AG04450 (cell line): ENCODE results near the gene TSPOAP1. TPM values are rescaled to one million over a fixed set of nuclear protein-coding genes. Genes with fewer than 3 reads are reported as not detected.
A peak's percentile ranks its signal among the peaks of the same experiment; 100 is the strongest.

Experiments used
- CTCF ChIA-PET: fragments of 300-600, 350-600 bp; formaldehyde crosslinking; extraction: SDS; loops from one replicate; lab custom pipeline; 2022; ENCODE audit warnings: antibody characterized with exemption, inconsistent platforms; lab: Charles Lee
- POLR2A ChIA-PET: fragments of 350-600 bp; formaldehyde crosslinking; extraction: SDS; loops from one replicate; lab custom pipeline; 2021; ENCODE audit warnings: antibody characterized with exemption, inconsistent platforms; lab: Yijun Ruan, JAX
- DNase-seq: peaks from one replicate; pipeline ENCODE4 v3.0.0-alpha.2; 2011; ENCODE audit warnings: low read depth, low spot score
- H3K27ac ChIP-seq: one replicate; pipeline ENCODE4 v1.5.1; 2012; ENCODE audit warnings: low read depth, low read length, control low read depth
- H3K27me3 ChIP-seq: one replicate; pipeline ENCODE4 v1.6.0; 2012; ENCODE audit warnings: low read length; ENCODE audit not compliant: control insufficient read depth, insufficient read depth
- H3K4me3 ChIP-seq: 2 replicates; pipeline ENCODE4 v1.5.1; 2011; ENCODE audit warnings: mild to moderate bottlenecking, low read depth, low read length, control low read depth
- H3K9me3 ChIP-seq: 2 replicates; pipeline ENCODE4 v1.5.1; 2012; ENCODE audit warnings: low read length; ENCODE audit not compliant: control insufficient read depth, insufficient read depth
- polyA plus RNA-seq: library from polyadenylated mRNA; depleted of rRNA; stranded (reverse); fragments of >200 nt; gene quantifications from 2 replicates; pipeline ENCODE4 v1.2.3, GENCODE V29; 2011
- TF ChIP-seq, protein P1 (sequence below): IDR thresholded peaks from 2 replicates; pipeline ENCODE4 v1.5.1; 2011; ENCODE audit warnings: low read depth, low read length, control low read depth, inconsistent platforms

The TSPOAP1 gene
- polyA plus RNA-seq, 1 experiment, result 1.7 TPM

DNA sequence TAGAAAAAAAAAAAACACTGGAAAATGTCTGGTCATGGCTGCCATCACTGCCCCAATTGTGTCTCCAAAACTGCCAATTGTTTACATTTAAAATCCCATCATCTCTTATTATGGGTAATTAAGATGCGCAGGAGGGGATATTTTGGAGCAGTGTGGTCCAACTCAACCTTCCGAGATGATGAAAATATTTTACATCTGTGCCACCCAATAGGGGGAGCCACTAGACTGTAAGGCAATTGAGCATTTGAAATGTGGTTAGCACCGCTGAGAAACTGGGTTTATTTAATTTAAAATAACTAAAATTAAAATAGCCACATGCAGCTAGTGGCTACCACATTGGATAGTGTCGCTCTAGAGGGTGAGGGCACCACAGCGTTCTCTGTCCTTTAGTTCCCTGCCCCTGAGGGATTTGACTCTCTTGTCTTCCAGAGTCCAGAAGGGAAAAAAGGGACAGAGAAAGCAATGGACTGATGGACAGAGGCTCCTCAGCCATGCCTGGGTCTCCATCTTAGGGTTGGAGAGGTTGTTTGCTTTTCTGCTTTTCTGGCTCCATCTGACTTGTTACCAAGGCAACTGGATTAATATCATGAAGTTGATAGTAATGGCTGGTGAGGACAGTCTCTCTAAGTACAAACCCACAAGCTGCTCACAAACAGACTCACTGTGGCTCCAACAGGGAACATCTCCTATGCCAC lies 51.3 kb downstream of the TSPOAP1 start:
- Histone ChIP-seq H3K4me3 (no peak overlapping the region), H3K27me3 (peaks cover 31% of the 10 kb centered on the region), H3K27ac (no peak overlapping the region), H3K9me3 (no peaks in the 10 kb centered on the region; the same call in 1 of the 2 replicates)
- DNase-seq, result no peak
- POLR2A ChIA-PET, result no interaction called here
- CTCF ChIA-PET, result interaction anchor here (1.5 kb wide), 1 partner anchor 140 kb away, joined by 6 read pairs; the partner anchor contains the start of gene RNF43
- TF ChIP-seq, protein P1, sequence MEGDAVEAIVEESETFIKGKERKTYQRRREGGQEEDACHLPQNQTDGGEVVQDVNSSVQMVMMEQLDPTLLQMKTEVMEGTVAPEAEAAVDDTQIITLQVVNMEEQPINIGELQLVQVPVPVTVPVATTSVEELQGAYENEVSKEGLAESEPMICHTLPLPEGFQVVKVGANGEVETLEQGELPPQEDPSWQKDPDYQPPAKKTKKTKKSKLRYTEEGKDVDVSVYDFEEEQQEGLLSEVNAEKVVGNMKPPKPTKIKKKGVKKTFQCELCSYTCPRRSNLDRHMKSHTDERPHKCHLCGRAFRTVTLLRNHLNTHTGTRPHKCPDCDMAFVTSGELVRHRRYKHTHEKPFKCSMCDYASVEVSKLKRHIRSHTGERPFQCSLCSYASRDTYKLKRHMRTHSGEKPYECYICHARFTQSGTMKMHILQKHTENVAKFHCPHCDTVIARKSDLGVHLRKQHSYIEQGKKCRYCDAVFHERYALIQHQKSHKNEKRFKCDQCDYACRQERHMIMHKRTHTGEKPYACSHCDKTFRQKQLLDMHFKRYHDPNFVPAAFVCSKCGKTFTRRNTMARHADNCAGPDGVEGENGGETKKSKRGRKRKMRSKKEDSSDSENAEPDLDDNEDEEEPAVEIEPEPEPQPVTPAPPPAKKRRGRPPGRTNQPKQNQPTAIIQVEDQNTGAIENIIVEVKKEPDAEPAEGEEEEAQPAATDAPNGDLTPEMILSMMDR, result peak; percentile 37; the same call in 1 of the 2 replicates

DNA sequence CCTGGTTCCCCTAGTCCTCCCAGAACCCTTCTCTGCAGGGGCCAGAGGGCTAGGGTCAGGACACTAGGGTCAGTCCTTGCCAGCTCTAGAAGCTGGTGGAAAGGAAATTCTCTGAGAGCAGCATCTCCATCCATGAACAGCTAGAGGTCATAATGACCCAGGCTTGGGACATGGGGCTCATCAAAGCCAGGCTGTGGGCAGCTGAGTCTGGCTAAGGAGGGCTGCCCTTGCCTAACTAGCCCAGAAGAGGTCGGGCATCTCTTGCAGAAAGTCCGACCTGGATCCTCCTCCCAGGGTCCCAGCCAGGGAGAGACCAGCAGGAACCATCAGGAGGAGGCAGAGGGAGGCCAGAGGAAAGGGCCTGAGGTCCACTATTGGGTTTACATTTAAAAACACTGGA lies 52.2 kb downstream of the TSPOAP1 start:
- ChIA-PET CTCF (interaction anchor here (1.5 to 1.6 kb wide), 2 partner anchors 27 to 141 kb away, joined by 6 to 9 read pairs; partner anchors contain the start of gene RNF43), POLR2A (no interaction called here)
- no peak overlapping the region for H3K4me3 ChIP-seq
- H3K27me3 ChIP-seq, result peaks cover 31% of the 10 kb centered on the region
- TF ChIP-seq, protein P1, result no peak
- DNase-seq, result no peak
- no peak overlapping the region for H3K27ac ChIP-seq
- H3K9me3 ChIP-seq, result no peaks in the 10 kb centered on the region; the same call in 1 of the 2 replicates

DNA sequence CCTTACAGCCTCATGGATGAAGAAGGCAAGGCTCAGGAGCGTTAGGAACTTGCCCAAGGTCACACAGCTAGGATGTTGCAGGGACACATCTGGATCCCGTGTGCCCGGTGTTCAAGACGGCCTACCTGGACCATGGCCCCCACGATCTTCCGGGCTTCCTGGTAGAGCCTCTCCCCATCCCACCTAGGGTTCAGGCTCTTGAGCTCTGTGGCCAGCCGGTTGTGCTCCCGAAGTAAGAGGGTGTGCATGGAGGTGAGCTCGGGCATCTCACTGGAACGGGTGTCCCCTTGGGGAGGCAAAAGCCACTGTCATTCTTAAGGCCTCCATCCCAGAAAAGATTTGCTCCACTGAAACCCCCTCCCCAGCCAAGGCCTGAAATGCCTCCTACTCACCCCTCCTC lies 53.2 kb downstream of the TSPOAP1 start:
- ChIA-PET POLR2A (no interaction called here), CTCF (interaction anchor here (0.9 to 1.6 kb wide), 2 partner anchors 26 to 142 kb away, joined by 4 to 9 read pairs; partner anchors contain the start of gene RNF43)
- DNase-seq, result no peak

DNA sequence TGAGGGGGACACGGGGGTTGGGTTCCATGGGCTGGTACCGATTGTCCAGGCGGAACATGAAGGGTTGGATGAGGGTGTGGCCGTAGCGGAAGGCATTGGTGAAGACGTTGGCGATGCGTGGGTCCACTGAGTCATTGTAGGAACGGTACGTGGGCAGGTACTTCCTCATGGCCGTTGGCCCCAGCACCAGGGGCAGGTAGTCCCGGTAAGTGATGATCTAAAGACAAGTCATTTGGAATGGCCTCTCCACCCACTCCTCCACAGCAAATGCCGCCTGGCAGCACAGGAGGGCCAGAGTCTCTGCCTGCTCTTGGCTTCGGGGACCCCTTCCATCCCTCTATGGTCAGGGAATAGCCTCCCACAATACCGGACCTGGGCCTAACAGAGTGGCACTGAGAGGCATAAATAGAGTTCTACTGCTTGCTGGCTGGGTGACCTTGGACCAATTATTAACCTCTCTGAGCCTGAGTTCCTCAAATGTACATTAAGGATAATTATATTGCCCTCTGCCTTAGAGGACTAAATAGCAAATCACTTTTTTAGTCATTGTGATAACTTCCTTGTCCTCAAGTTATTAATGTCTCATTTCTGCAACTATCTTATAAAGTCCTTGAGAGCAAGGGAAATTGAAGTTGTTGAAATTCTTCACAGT lies 55.0 kb downstream of the TSPOAP1 start:
- Histone ChIP-seq H3K4me3 (no peak overlapping the region), H3K27ac (no peak overlapping the region), H3K27me3 (peaks cover 15% of the 10 kb centered on the region), H3K9me3 (no peaks in the 10 kb centered on the region)
- no peak for DNase-seq
- ChIA-PET CTCF (no interaction called here), POLR2A (no interaction called here)
- TF ChIP-seq, protein P1, result no peak

More for the DNA sequence above, 53.2 kb downstream of the TSPOAP1 start:
- TF ChIP-seq, protein P1, result no peak
- Histone ChIP-seq H3K27ac (no peak overlapping the region), H3K4me3 (no peak overlapping the region), H3K27me3 (peaks cover 27% of the 10 kb centered on the region), H3K9me3 (no peaks in the 10 kb centered on the region; the same call in 1 of the 2 replicates)
